AG09319 (cell line): ENCODE measurements around the gene PDE8A.
"Not testable (repeated sequence)": the region's sequence is repeated elsewhere in the genome, so short reads cannot be mapped to it uniquely, and the experiment has no call there.

Experiments
- DNase-seq: peaks from one replicate; pipeline ENCODE4 v3.0.0-alpha.2; 2010; ENCODE audit warnings: low read depth; ENCODE audit errors: extremely low read depth
- CTCF ChIP-seq: IDR thresholded peaks from 2 replicates; pipeline ENCODE4 v1.5.1; 2011; ENCODE audit warnings: low read depth, mild to moderate bottlenecking, inconsistent platforms, low read length, moderate library complexity

The PDE8A gene

GRCh38 chr15:85007741-85008397, 26.2 kb downstream of the PDE8A start:
- no peak for TF ChIP-seq CTCF
- no peak for DNase-seq

GRCh38 chr15:85008474-85009260, 27.0 kb downstream of the PDE8A start:
- no peak for DNase-seq
- no peak for TF ChIP-seq CTCF

DNA sequence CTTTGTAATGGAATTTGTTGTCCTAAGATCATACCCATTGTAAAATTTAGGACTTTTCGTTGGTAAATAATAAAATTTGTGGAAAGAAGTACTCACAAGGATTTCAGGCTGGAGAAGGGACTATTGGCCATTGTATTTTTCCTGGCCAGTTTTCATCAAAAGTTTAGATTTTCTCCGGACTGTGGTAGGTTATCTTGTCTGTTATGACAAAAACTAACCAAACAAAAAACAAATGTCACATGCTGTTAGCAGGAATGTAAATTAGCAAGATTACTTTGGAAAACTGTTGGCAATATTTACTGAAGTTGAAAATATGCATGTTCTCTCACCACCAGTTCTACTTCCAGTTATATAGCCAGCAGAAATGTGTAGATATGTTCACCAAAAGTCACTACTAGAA, 27.8 kb downstream of the PDE8A start:
- DNase-seq, result peak; percentile 2

GRCh38 chr15:85010071-85010385, 28.4 kb downstream of the PDE8A start:
- no peak for TF ChIP-seq CTCF
- DNase-seq, result no peak

More for the DNA sequence above, 27.8 kb downstream of the PDE8A start:
- TF ChIP-seq CTCF, result no peak

DNA sequence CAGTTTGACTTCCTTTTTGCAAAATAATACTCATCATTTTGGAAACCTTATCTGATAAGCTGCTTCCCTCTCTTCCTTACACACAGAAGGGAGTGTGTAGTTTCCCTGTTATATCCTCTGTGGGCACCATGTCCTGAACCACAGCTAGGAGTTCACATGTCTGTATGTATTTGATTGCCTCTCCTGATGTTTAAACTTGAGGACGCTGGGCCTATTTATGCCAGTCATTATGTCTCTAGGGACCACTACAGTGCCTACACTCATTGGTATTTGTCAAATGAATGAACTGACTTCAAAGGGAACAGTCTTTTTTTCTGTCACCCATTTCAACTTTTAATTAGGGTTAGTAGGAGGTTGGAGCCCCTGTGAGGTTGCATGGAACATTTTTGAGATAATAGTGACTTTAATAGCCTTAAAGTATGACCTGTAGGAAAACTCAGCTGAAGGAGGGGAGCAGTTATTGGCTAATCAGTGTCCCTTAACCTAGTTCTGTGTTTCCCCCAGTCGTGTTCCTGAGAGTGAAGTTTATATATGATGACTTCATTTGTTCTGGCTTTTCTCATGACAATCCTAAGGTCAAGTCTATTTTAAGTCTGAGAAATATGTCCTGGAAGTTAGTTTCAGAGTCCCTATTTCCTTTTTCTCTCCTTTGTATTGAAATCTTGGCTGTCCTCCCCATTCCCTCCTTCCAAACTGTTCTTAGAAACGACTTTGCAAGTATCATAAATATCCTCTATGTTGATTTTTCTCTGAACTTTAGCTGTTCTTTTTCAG, 28.9 kb downstream of the PDE8A start:
- peak; percentile 15 for DNase-seq
- TF ChIP-seq CTCF, result peak; percentile 37

GRCh38 chr15:85011160-85011571, 29.5 kb downstream of the PDE8A start:
- no peak for DNase-seq
- TF ChIP-seq CTCF, result no peak

DNA sequence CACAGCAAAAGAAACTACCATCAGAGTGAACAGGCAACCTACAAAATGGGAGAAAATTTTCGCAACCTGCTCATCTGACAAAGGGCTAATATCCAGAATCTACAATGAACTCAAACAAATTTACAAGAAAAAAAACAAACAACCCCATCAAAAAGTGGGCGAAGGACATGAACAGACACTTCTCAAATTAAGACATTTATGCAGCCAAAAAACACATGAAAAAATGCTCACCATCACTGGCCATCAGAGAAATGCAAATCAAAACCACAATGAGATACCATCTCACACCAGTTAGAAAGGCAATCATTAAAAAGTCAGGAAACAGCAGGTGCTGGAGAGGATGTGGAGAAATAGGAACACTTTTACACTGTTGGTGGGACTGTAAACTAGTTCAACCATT, 30.1 kb downstream of the PDE8A start:
- DNase-seq, result not testable (repeated sequence)
